Measurements from ENCODE around the gene STARD5.

Gene STARD5

GRCh38 chr15:81337713-81338157 is 13.8 kb upstream of the STARD5 start:
- TF ChIP-seq CTCF (IDR thresholded peaks at IDR 0.05; ENCODE audit: borderline replicate concordance, insufficient read depth, low read depth, low read length): no peak
- H3K4me3 ChIP-seq (ENCODE audit: low read depth, low read length): no peak overlapping the region

GRCh38 chr15:81337241-81337640 is 13.3 kb upstream of the STARD5 start:
- no peak for TF ChIP-seq CTCF (IDR thresholded peaks at IDR 0.05; ENCODE audit: borderline replicate concordance, insufficient read depth, low read depth, low read length)

GRCh38 chr15:81336568-81336967 is 12.6 kb upstream of the STARD5 start:
- TF ChIP-seq CTCF (IDR thresholded peaks at IDR 0.05; ENCODE audit: borderline replicate concordance, insufficient read depth, low read depth, low read length): peak; percentile 41; the same call in 1 of the 2 replicates
- no peak overlapping the region for H3K4me3 ChIP-seq (ENCODE audit: low read depth, low read length)

More at GRCh38 chr15:81337241-81337640, 13.3 kb upstream of the STARD5 start:
- no peak overlapping the region for H3K4me3 ChIP-seq (ENCODE audit: low read depth, low read length)

GRCh38 chr15:81335631-81336030 is 11.7 kb upstream of the STARD5 start:
- H3K4me3 ChIP-seq (ENCODE audit: low read depth, low read length): no peak overlapping the region
- no peak for TF ChIP-seq CTCF (IDR thresholded peaks at IDR 0.05; ENCODE audit: borderline replicate concordance, insufficient read depth, low read depth, low read length)

- no peak for TF ChIP-seq CTCF (IDR thresholded peaks at IDR 0.05; ENCODE audit: borderline replicate concordance, insufficient read depth, low read depth, low read length)
Measured at GRCh38 chr15:81334768-81335435, 11.0 kb upstream of the STARD5 start.

GRCh38 chr15:81333363-81333762 is 9.4 kb upstream of the STARD5 start:
- no peak for TF ChIP-seq CTCF (IDR thresholded peaks at IDR 0.05; ENCODE audit: borderline replicate concordance, insufficient read depth, low read depth, low read length)
- H3K4me3 ChIP-seq (ENCODE audit: low read depth, low read length): no peak overlapping the region

More at GRCh38 chr15:81334768-81335435, 11.0 kb upstream of the STARD5 start:
- no peak overlapping the region for H3K4me3 ChIP-seq (ENCODE audit: low read depth, low read length)

- TF ChIP-seq CTCF (IDR thresholded peaks at IDR 0.05; ENCODE audit: borderline replicate concordance, insufficient read depth, low read depth, low read length): no peak
- H3K4me3 ChIP-seq (ENCODE audit: low read depth, low read length): no peak overlapping the region
Measured at GRCh38 chr15:81332326-81332725, 8.4 kb upstream of the STARD5 start.

Measured in GM12875 (cell line).